ENCODE measurements around the gene OGFOD3. TPM values are rescaled to one million over a fixed set of nuclear protein-coding genes. Genes with fewer than 3 reads are reported as not detected.
"Not testable (repeated sequence)": the region's sequence is repeated elsewhere in the genome, so short reads cannot be mapped to it uniquely, and the experiment has no call there.

The OGFOD3 gene
- total and polyA plus RNA-seq, 7 experiments from 2014 or later, result 21.9 to 42.1 (median 32.3) TPM

- H3K4me3 ChIP-seq (ENCODE audit: low read length); H3K4me1 ChIP-seq (ENCODE audit: control insufficient read depth in 2 of 2, insufficient read depth in 2 of 2, low read length in 2 of 2); DNase-seq; POLR2A ChIA-PET; H3K27ac Mint-ChIP-seq; H3K27me3 ChIP-seq (ENCODE audit: control insufficient read depth in 2 of 2, insufficient read depth in 2 of 2, low read length in 2 of 2); ATAC-seq; H3K36me3 ChIP-seq (ENCODE audit: control insufficient read depth in 2 of 3, insufficient read depth in 3 of 3, low read length in 3 of 3); H3K9me3 ChIP-seq (ENCODE audit: control insufficient read depth in 2 of 3, low read length in 3 of 3); CTCF ChIA-PET; H3K4me3 Mint-ChIP-seq; H3K27ac ChIP-seq (ENCODE audit: low read depth, low read length); H3K9me3 Mint-ChIP-seq; H3K36me3 Mint-ChIP-seq; intact Hi-C loops (cut with micrococcal nuclease): not testable (repeated sequence)
- H3K4me1 Mint-ChIP-seq, result peaks cover 7 to 14% (median 8%) of the 10 kb centered on the region in 7 donors
- peaks cover 0 to 15% (median 5%) of the 10 kb centered on the region in 5 donors for H3K27me3 Mint-ChIP-seq
These were observed 70.4 kb downstream of the OGFOD3 start for GRCh38 chr17:82347994-82348393.

DNA sequence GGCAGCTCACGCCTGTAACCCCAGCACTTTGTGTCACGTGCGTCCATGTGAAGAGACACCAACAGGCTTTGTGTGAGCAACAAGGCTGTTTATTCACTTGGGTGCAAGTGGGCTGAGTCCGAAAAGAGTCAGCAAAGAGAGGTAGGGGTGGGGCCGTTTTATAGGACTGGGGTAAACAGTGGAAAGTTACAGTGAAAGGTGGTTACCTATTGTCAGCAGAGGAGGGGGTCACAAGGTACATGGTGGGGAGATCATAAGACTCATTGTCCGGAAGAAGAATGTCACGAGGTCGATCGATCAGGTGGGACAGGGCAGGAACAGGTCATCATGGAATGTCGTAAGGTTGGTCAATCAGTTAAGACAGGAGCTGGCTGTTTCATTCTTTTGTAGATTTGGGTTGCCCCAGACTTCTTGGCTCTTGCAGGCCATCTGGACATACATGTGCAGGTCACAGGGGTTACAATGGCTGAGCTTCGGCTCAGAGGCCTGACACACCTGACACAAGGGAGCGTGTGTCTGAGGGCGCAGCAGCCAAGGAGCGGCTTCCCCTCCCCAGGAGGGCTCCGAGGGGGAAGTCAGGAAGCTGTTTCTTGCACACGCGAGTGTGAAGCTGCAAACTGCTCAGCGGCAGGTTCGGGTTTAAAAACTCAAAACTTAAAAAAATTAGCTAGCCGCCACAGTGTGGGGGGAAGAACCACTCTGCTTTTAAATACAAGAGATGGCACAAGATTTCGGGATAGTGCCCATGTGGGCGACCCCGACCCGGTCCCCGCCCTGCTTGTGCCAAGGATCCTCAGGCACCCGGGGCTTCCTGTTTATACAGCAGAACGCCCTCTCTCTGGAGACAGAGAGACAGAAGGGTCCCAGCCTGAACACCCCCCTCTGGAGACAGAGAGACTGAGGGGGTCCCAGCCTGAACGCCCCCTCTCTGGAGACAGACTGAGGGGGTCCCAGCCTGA lies 71.8 kb downstream of the OGFOD3 start:
- ATAC-seq (no peak), DNase-seq (no peak)
- intact Hi-C loops (cut with micrococcal nuclease), result no loop called here
- no peaks in the 10 kb centered on the region for H3K4me1 ChIP-seq (ENCODE audit: control insufficient read depth in 2 of 2, insufficient read depth in 2 of 2, low read length in 2 of 2)
- Mint-ChIP-seq H3K4me1 (peaks cover 6 to 9% (median 8%) of the 10 kb centered on the region in 7 donors), H3K4me3 (peak overlapping the region in 7 of 10 donors; percentile 7 to 55 (median 35)), H3K27me3 (peaks cover 0 to 14% (median 5%) of the 10 kb centered on the region in 5 donors), H3K9me3 (no peaks in the 10 kb centered on the region), H3K36me3 (no peaks in the 10 kb centered on the region), H3K27ac (peak overlapping the region in 3 of 9 donors; percentile 12 to 65 (median 15))
- H3K27me3 ChIP-seq (ENCODE audit: control insufficient read depth in 2 of 2, insufficient read depth in 2 of 2, low read length in 2 of 2), result no peaks in the 10 kb centered on the region
- ChIA-PET POLR2A (no interaction called here), CTCF (interaction anchor here (1.2 kb wide), 1 partner anchor 45 kb away, joined by 3 read pairs; no protein-coding TSS in a partner anchor)
- H3K4me3 ChIP-seq (ENCODE audit: low read length), result no peak overlapping the region
- H3K36me3 ChIP-seq (ENCODE audit: control insufficient read depth in 2 of 3, insufficient read depth in 3 of 3, low read length in 3 of 3), result no peaks in the 10 kb centered on the region
- H3K27ac ChIP-seq (ENCODE audit: low read depth, low read length), result no peak overlapping the region
- no peaks in the 10 kb centered on the region for H3K9me3 ChIP-seq (ENCODE audit: control insufficient read depth in 2 of 3, low read length in 3 of 3)

GRCh38 chr17:82345151-82345976 lies 73.0 kb downstream of the OGFOD3 start:
- H3K9me3 ChIP-seq (ENCODE audit: control insufficient read depth in 2 of 3, low read length in 3 of 3), result no peaks in the 10 kb centered on the region
- H3K27ac ChIP-seq (ENCODE audit: low read depth, low read length), result no peak overlapping the region
- ChIA-PET CTCF (interaction anchor here (0.6 to 1.2 kb wide), 3 partner anchors 44 to 74 kb away, joined by 3 read pairs; no protein-coding TSS in a partner anchor), POLR2A (no interaction called here)
- no peak for ATAC-seq
- Mint-ChIP-seq H3K9me3 (no peaks in the 10 kb centered on the region), H3K27me3 (peaks cover 0 to 14% (median 5%) of the 10 kb centered on the region in 5 donors), H3K4me3 (no peak overlapping the region), H3K36me3 (no peaks in the 10 kb centered on the region), H3K27ac (no peak overlapping the region), H3K4me1 (peaks cover 6 to 11% (median 8%) of the 10 kb centered on the region in 7 donors)
- no peaks in the 10 kb centered on the region for H3K4me1 ChIP-seq (ENCODE audit: control insufficient read depth in 2 of 2, insufficient read depth in 2 of 2, low read length in 2 of 2)
- intact Hi-C loops (cut with micrococcal nuclease), result no loop called here
- H3K4me3 ChIP-seq (ENCODE audit: low read length), result no peak overlapping the region
- H3K36me3 ChIP-seq (ENCODE audit: control insufficient read depth in 2 of 3, insufficient read depth in 3 of 3, low read length in 3 of 3), result no peaks in the 10 kb centered on the region
- DNase-seq, result no peak
- no peaks in the 10 kb centered on the region for H3K27me3 ChIP-seq (ENCODE audit: control insufficient read depth in 2 of 2, insufficient read depth in 2 of 2, low read length in 2 of 2)

GRCh38 chr17:82344175-82344907 lies 74.0 kb downstream of the OGFOD3 start:
- Mint-ChIP-seq H3K4me1 (peaks cover 6 to 11% (median 8%) of the 10 kb centered on the region in 7 donors), H3K9me3 (no peaks in the 10 kb centered on the region), H3K36me3 (no peaks in the 10 kb centered on the region), H3K27me3 (peaks cover 0 to 14% (median 5%) of the 10 kb centered on the region in 5 donors), H3K4me3 (no peak overlapping the region), H3K27ac (no peak overlapping the region)
- H3K4me3 ChIP-seq (ENCODE audit: low read length), result no peak overlapping the region
- ATAC-seq (no peak), DNase-seq (no peak)
- ChIA-PET POLR2A (interaction anchor here (1.6 kb wide), 1 partner anchor 28 kb away, joined by 3 read pairs; no protein-coding TSS in a partner anchor), CTCF (no interaction called here)
- H3K27me3 ChIP-seq (ENCODE audit: control insufficient read depth in 2 of 2, insufficient read depth in 2 of 2, low read length in 2 of 2), result no peaks in the 10 kb centered on the region
- no peaks in the 10 kb centered on the region for H3K9me3 ChIP-seq (ENCODE audit: control insufficient read depth in 2 of 3, low read length in 3 of 3)
- intact Hi-C loops (cut with micrococcal nuclease), result no loop called here
- no peak overlapping the region for H3K27ac ChIP-seq (ENCODE audit: low read depth, low read length)
- H3K4me1 ChIP-seq (ENCODE audit: control insufficient read depth in 2 of 2, insufficient read depth in 2 of 2, low read length in 2 of 2), result no peaks in the 10 kb centered on the region
- H3K36me3 ChIP-seq (ENCODE audit: control insufficient read depth in 2 of 3, insufficient read depth in 3 of 3, low read length in 3 of 3), result no peaks in the 10 kb centered on the region

GRCh38 chr17:82343560-82343959 lies 74.8 kb downstream of the OGFOD3 start:
- H3K27ac Mint-ChIP-seq, result no peak overlapping the region
- H3K36me3 Mint-ChIP-seq, result no peaks in the 10 kb centered on the region
- H3K9me3 Mint-ChIP-seq, result no peaks in the 10 kb centered on the region
- Histone ChIP-seq H3K9me3 (ENCODE audit: control insufficient read depth in 2 of 3, low read length in 3 of 3) (no peaks in the 10 kb centered on the region), H3K27ac (ENCODE audit: low read depth, low read length) (no peak overlapping the region), H3K4me3 (ENCODE audit: low read length) (no peak overlapping the region), H3K27me3 (ENCODE audit: control insufficient read depth in 2 of 2, insufficient read depth in 2 of 2, low read length in 2 of 2) (no peaks in the 10 kb centered on the region), H3K36me3 (ENCODE audit: control insufficient read depth in 2 of 3, insufficient read depth in 3 of 3, low read length in 3 of 3) (no peaks in the 10 kb centered on the region), H3K4me1 (ENCODE audit: control insufficient read depth in 2 of 2, insufficient read depth in 2 of 2, low read length in 2 of 2) (no peaks in the 10 kb centered on the region)
- CTCF ChIA-PET, result no interaction called here
- ATAC-seq (no peak), DNase-seq (no peak)
- intact Hi-C loops (cut with micrococcal nuclease), result no loop called here
- peaks cover 0 to 12% (median 1%) of the 10 kb centered on the region in 5 donors for H3K27me3 Mint-ChIP-seq
- H3K4me3 Mint-ChIP-seq, result no peak overlapping the region
- H3K4me1 Mint-ChIP-seq, result peaks cover 6 to 13% (median 11%) of the 10 kb centered on the region in 7 donors
- POLR2A ChIA-PET, result interaction anchor here (1.6 kb wide), 1 partner anchor 27 kb away, joined by 3 read pairs; no protein-coding TSS in a partner anchor

DNA sequence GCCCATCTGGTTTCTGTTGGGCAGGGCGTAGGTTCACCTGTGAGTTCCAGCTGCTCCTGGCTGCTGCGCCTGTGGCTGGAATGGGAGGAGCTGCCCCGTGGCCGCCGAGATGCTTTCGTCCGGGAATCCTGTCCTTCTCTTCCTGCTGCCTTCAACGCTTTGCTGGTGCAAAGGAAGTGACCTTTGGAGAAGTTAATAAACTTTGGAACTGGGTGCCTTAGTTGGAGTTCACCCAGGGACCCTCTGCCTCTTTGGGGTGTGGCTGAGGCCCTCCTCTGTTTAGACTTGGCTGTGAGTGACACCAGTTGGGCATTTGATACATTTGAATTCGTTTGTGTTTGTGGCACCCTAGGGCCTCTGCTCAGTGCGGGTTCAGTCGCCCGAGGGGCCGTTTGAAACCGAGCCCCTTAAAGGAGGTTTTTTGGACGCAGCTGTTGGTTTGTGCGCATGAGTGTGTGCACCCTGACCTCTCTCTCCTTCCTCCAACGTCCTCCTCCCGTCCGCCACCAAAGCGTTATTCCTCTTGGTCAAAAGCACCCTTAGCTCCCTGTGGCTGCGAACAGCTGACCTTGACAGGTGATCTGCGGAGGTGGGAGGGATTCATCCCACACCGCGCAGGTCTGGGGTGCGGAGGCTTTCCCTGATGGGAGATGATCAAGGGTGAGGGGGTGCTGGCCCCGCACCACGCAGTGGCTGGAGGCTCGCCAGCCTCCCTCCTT lies 75.9 kb downstream of the OGFOD3 start:
- Mint-ChIP-seq H3K9me3 (peaks cover 0 to 1% (median 0%) of the 10 kb centered on the region in 11 donors), H3K27ac (no peak overlapping the region), H3K4me3 (no peak overlapping the region), H3K4me1 (peaks cover 6 to 15% (median 12%) of the 10 kb centered on the region in 7 donors), H3K36me3 (no peaks in the 10 kb centered on the region), H3K27me3 (peaks cover 0 to 14% (median 0%) of the 10 kb centered on the region in 5 donors)
- no peak for DNase-seq
- no peaks in the 10 kb centered on the region for H3K9me3 ChIP-seq (ENCODE audit: control insufficient read depth in 2 of 3, low read length in 3 of 3)
- H3K27me3 ChIP-seq (ENCODE audit: control insufficient read depth in 2 of 2, insufficient read depth in 2 of 2, low read length in 2 of 2), result no peaks in the 10 kb centered on the region
- H3K36me3 ChIP-seq (ENCODE audit: control insufficient read depth in 2 of 3, insufficient read depth in 3 of 3, low read length in 3 of 3), result no peaks in the 10 kb centered on the region
- CTCF ChIA-PET, result no interaction called here
- intact Hi-C loops (cut with micrococcal nuclease), result no loop called here
- H3K4me3 ChIP-seq (ENCODE audit: low read length), result no peak overlapping the region
- no peaks in the 10 kb centered on the region for H3K4me1 ChIP-seq (ENCODE audit: control insufficient read depth in 2 of 2, insufficient read depth in 2 of 2, low read length in 2 of 2)
- POLR2A ChIA-PET, result no interaction called here
- H3K27ac ChIP-seq (ENCODE audit: low read depth, low read length), result no peak overlapping the region
- no peak for ATAC-seq

Data from naive thymus-derived CD4-positive, alpha-beta T cell (primary cell).